ENCODE measurements around the gene MYOZ3.
A peak's percentile ranks its signal among the peaks of the same experiment; 100 is the strongest.

MYOZ3 gene

DNA sequence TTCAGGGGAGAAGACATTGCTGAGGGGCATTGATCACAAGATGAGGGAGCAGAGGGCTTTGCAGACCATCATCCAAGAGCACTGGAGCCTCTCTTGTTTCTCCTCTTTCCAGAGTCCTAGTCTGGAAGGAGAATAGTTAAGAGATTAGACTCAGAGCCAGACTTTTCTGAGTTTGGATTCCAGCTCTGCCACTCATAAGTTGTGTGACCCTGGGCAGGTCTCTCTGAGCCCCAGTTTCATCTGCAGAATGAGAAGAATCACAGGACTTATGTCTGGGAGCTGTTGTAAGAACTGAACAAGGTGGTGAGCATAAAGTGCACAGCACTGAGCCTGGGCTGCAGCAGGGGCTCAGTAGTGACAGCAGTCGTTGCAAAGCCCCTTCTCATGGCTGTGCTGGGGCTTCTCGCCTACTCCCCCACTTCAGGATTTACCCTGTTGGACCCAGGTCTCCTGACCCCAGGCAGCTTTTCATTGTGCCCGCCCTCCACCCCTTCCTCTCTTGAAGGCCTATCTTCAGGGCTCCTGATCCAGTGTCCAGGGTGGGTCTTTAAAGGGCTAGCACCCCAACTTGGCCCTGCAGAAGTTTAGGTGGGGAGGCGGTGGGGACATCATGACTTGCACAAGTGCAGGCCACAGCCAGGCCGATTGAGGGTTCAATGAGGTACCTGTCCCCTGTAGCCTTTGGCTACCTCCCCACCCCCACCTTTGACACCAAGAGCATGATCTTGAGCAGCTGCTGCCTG, 19.1 kb upstream of the MYOZ3 start:
- Histone ChIP-seq H3K4me3 (ENCODE audit: low read length in 2 of 2) (no peak overlapping the region), H3K9me3 (ENCODE audit: control insufficient read depth in 2 of 2, low read length in 2 of 2) (no peaks in the 10 kb centered on the region), H3K27ac (ENCODE audit: low read depth in 2 of 2, low read length in 2 of 2) (peak overlapping the region; percentile 49 to 58), H3K36me3 (ENCODE audit: control insufficient read depth in 2 of 2, insufficient read depth in 2 of 2, low read length in 2 of 2) (no peaks in the 10 kb centered on the region), H3K4me1 (ENCODE audit: control insufficient read depth in 2 of 2, insufficient read depth in 2 of 2, low read length in 2 of 2) (peaks cover 17 to 23% of the 10 kb centered on the region in 2 donors), H3K27me3 (ENCODE audit: control insufficient read depth in 2 of 2, insufficient read depth in 2 of 2, low read length in 2 of 2) (no peaks in the 10 kb centered on the region), H3K9ac (ENCODE audit: low read depth in 1 of 2, low read length in 2 of 2) (no peak overlapping the region)

DNA sequence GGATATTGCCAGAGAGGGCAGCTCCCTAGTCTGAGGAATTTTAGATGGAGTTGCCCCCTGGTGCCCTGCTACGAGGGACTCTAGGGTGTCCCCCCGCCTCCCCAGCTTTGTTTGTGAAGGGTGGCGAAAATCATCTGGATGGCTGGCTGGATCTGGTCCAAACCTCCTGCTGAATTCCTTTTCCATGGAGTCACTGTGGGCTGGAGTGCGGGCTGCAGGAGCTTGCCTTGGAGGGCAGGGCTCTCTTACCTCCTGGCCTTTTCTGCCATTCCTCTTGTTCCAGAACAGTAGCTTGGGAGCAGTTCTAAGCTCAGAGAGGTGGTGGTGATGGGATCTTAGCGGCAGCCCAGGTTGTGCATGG, 18.5 kb upstream of the MYOZ3 start:
- H3K9ac ChIP-seq (ENCODE audit: low read depth in 1 of 2, low read length in 2 of 2): peak overlapping the region in 1 of 2 donors; percentile 0
- H3K4me3 ChIP-seq (ENCODE audit: low read length in 2 of 2): no peak overlapping the region
- no peaks in the 10 kb centered on the region for H3K9me3 ChIP-seq (ENCODE audit: control insufficient read depth in 2 of 2, low read length in 2 of 2)
- peak overlapping the region; percentile 41 to 42 for H3K27ac ChIP-seq (ENCODE audit: low read depth in 2 of 2, low read length in 2 of 2)
- no peaks in the 10 kb centered on the region for H3K27me3 ChIP-seq (ENCODE audit: control insufficient read depth in 2 of 2, insufficient read depth in 2 of 2, low read length in 2 of 2)
- H3K4me1 ChIP-seq (ENCODE audit: control insufficient read depth in 2 of 2, insufficient read depth in 2 of 2, low read length in 2 of 2): peaks cover 17 to 23% of the 10 kb centered on the region in 2 donors
- H3K36me3 ChIP-seq (ENCODE audit: control insufficient read depth in 2 of 2, insufficient read depth in 2 of 2, low read length in 2 of 2): no peaks in the 10 kb centered on the region

DNA sequence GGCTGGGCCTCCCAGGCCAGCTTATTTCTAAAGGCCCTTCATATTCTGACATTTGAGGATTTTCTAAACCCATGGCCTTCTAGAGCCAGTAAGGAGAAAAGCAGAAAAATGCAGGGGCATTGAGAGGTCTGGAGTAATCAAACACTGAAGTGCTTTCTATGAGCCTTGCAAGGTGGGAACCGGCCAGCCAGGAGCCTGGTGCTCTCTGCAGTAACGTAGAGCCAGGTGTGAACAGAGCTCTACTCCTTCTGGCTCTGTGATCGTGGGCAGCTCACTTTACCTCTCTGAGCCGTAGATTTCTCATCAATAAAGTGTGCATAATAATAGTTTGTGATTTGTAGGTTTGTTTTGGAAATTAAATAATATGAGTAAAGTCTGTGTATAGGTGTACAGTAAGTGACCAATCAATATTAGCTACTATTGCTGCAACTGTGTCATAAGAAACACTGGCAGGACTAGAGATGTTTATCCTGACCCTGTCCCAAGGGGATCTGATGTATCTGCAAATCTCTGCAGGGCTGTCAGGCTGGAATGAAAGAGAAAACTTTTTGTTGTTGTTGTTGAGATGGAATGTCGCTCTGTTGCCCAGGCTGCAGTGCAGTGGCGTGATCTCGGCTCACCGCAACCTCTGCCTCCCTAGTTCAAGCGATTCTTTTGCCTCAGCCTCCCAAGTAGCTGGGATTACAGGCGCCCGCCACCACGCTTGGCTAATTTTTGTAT, 17.9 kb upstream of the MYOZ3 start:
- Histone ChIP-seq H3K4me3 (ENCODE audit: low read length in 2 of 2) (no peak overlapping the region), H3K27me3 (ENCODE audit: control insufficient read depth in 2 of 2, insufficient read depth in 2 of 2, low read length in 2 of 2) (no peaks in the 10 kb centered on the region), H3K4me1 (ENCODE audit: control insufficient read depth in 2 of 2, insufficient read depth in 2 of 2, low read length in 2 of 2) (peaks cover 17 to 23% of the 10 kb centered on the region in 2 donors), H3K9ac (ENCODE audit: low read depth in 1 of 2, low read length in 2 of 2) (peak overlapping the region in 1 of 2 donors; percentile 0), H3K9me3 (ENCODE audit: control insufficient read depth in 2 of 2, low read length in 2 of 2) (no peaks in the 10 kb centered on the region), H3K27ac (ENCODE audit: low read depth in 2 of 2, low read length in 2 of 2) (peak overlapping the region in 1 of 2 donors; percentile 41), H3K36me3 (ENCODE audit: control insufficient read depth in 2 of 2, insufficient read depth in 2 of 2, low read length in 2 of 2) (peaks cover 1% of the 10 kb centered on the region in 2 donors)

DNA sequence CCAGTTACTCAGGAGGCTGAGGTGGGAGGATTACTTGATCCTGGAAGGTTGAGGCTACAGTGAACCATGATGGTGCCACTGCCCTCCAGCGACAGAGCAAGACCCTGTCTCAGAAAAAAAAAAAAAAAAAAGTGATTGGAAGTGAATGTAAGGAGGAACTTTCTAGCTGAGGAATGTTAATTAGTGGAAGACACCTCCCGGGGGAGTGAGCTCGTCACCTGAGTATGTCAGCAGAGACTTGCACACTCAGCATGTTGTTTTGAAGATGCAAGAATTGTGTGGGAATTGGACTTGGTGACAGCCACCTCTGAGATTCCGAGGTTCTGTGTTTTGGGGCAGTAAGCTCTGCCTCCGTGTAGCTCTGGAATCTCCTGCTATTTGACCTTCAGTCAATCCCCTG, 17.0 kb upstream of the MYOZ3 start:
- H3K9me3 ChIP-seq (ENCODE audit: control insufficient read depth in 2 of 2, low read length in 2 of 2): no peaks in the 10 kb centered on the region
- peak overlapping the region in 1 of 2 donors; percentile 16 for H3K27ac ChIP-seq (ENCODE audit: low read depth in 2 of 2, low read length in 2 of 2)
- no peak overlapping the region for H3K4me3 ChIP-seq (ENCODE audit: low read length in 2 of 2)
- no peak overlapping the region for H3K9ac ChIP-seq (ENCODE audit: low read depth in 1 of 2, low read length in 2 of 2)
- peaks cover 6 to 7% of the 10 kb centered on the region in 2 donors for H3K36me3 ChIP-seq (ENCODE audit: control insufficient read depth in 2 of 2, insufficient read depth in 2 of 2, low read length in 2 of 2)
- H3K4me1 ChIP-seq (ENCODE audit: control insufficient read depth in 2 of 2, insufficient read depth in 2 of 2, low read length in 2 of 2): peaks cover 17 to 23% of the 10 kb centered on the region in 2 donors
- H3K27me3 ChIP-seq (ENCODE audit: control insufficient read depth in 2 of 2, insufficient read depth in 2 of 2, low read length in 2 of 2): no peaks in the 10 kb centered on the region

DNA sequence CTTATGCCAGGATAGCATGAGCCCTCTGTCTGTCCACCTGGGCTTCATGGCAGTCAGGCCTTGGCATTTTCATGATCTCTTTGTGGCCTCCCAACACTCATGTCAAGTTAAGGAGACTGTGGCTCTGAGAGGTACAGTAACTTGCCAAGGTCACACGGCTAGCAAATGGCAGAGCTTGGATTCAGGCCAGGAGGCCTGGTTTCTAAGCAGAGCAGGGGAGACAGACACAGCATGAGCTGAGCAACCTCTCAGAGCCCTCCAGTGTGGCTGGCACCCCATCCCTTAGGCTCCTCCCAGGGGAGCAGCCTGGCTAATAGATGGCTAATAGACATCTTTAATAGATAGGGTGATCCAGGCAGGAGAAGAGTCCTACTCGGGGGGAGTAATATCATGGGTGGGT, 16.5 kb upstream of the MYOZ3 start:
- H3K9me3 ChIP-seq (ENCODE audit: control insufficient read depth in 2 of 2, low read length in 2 of 2): no peaks in the 10 kb centered on the region
- no peak overlapping the region for H3K4me3 ChIP-seq (ENCODE audit: low read length in 2 of 2)
- peaks cover 6 to 11% of the 10 kb centered on the region in 2 donors for H3K36me3 ChIP-seq (ENCODE audit: control insufficient read depth in 2 of 2, insufficient read depth in 2 of 2, low read length in 2 of 2)
- H3K27me3 ChIP-seq (ENCODE audit: control insufficient read depth in 2 of 2, insufficient read depth in 2 of 2, low read length in 2 of 2): no peaks in the 10 kb centered on the region
- H3K4me1 ChIP-seq (ENCODE audit: control insufficient read depth in 2 of 2, insufficient read depth in 2 of 2, low read length in 2 of 2): peaks cover 17 to 23% of the 10 kb centered on the region in 2 donors
- peak overlapping the region in 1 of 2 donors; percentile 16 for H3K27ac ChIP-seq (ENCODE audit: low read depth in 2 of 2, low read length in 2 of 2)
- no peak overlapping the region for H3K9ac ChIP-seq (ENCODE audit: low read depth in 1 of 2, low read length in 2 of 2)

DNA sequence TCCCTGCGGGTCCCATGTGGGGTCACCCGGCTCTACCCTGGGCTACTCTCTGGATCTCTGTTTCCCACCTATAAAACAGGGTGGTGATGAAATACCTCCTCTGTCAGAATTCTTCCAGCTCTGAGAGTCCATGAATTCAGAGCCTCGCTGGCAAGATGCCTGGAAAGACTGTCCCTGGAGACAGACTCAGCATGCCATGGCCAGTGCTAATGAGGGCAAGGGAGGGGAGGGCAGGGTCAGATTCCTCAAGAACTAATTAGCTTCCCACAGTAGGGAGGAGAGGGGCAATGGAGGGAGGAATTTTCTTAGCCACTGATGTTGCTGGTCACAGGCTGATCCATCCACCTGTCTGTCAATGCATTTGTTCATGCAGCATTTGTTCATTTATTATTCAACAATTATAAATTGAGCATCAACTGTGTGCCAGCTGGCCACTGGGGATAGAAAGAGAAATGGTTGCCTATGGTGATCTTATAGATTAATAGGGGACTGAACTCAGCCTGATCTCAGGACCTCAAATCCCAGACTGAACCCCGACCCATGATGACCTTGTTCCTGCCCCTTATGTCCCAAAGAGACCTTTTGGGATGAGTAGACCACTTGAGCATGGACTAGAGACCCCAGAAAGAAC, 15.9 kb upstream of the MYOZ3 start:
- no peaks in the 10 kb centered on the region for H3K9me3 ChIP-seq (ENCODE audit: control insufficient read depth in 2 of 2, low read length in 2 of 2)
- peaks cover 7 to 14% of the 10 kb centered on the region in 2 donors for H3K36me3 ChIP-seq (ENCODE audit: control insufficient read depth in 2 of 2, insufficient read depth in 2 of 2, low read length in 2 of 2)
- peaks cover 17% of the 10 kb centered on the region in 2 donors for H3K4me1 ChIP-seq (ENCODE audit: control insufficient read depth in 2 of 2, insufficient read depth in 2 of 2, low read length in 2 of 2)
- H3K4me3 ChIP-seq (ENCODE audit: low read length in 2 of 2): no peak overlapping the region
- H3K9ac ChIP-seq (ENCODE audit: low read depth in 1 of 2, low read length in 2 of 2): no peak overlapping the region
- H3K27ac ChIP-seq (ENCODE audit: low read depth in 2 of 2, low read length in 2 of 2): no peak overlapping the region
- H3K27me3 ChIP-seq (ENCODE audit: control insufficient read depth in 2 of 2, insufficient read depth in 2 of 2, low read length in 2 of 2): no peaks in the 10 kb centered on the region

DNA sequence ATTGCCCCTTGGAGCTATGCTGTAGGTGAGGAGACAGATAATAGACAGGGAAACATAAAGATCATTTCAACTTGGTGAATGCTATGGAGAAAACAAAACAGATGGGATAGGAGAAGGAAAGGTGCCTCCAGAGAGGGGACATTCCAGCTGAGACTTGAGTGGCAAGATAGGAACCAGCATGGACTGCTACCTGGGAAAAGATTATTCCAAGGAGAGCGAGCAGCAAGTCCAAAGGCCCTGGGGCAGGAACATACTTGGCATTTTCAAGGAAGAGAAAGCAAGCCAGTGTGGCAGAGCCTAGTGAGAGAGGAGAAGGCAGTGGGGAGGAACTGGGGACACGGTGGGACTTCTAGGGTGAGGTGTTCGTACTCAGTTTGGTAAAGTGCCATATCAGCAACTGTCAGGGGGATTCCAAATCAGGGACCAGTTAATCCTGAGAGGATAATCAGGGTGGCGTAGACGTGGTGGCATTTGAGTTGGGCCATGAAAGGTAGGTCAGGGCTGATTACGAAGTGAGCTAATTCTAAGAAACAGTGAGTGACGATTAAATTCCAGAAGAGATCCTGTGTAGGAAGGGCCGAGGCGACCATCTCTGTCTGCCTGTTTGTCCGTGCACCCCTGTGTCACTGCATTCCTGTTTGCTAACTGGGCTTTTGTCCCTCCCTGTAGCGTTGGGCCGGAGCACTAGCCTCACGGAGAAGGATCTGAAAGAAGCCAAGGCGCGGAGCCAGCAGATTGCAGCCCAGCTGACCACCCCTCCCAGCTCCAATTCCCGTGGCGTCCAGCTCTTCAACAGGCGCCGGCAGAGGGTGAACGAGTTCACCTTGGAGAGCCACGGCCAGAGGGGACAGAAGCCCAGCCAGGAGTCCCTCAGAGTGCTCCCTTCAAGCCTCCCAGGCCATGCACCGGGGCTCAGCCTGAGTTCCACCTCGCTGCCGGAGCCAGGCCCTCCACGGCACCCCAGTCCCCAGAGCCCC, 13.5 kb upstream of the MYOZ3 start:
- Histone ChIP-seq H3K27ac (ENCODE audit: low read depth in 2 of 2, low read length in 2 of 2) (no peak overlapping the region), H3K4me3 (ENCODE audit: low read length in 2 of 2) (no peak overlapping the region), H3K27me3 (ENCODE audit: control insufficient read depth in 2 of 2, insufficient read depth in 2 of 2, low read length in 2 of 2) (no peaks in the 10 kb centered on the region), H3K9ac (ENCODE audit: low read depth in 1 of 2, low read length in 2 of 2) (no peak overlapping the region), H3K36me3 (ENCODE audit: control insufficient read depth in 2 of 2, insufficient read depth in 2 of 2, low read length in 2 of 2) (peaks cover 9 to 20% of the 10 kb centered on the region in 2 donors), H3K4me1 (ENCODE audit: control insufficient read depth in 2 of 2, insufficient read depth in 2 of 2, low read length in 2 of 2) (peaks cover 0 to 12% of the 10 kb centered on the region in 2 donors), H3K9me3 (ENCODE audit: control insufficient read depth in 2 of 2, low read length in 2 of 2) (no peaks in the 10 kb centered on the region)

DNA sequence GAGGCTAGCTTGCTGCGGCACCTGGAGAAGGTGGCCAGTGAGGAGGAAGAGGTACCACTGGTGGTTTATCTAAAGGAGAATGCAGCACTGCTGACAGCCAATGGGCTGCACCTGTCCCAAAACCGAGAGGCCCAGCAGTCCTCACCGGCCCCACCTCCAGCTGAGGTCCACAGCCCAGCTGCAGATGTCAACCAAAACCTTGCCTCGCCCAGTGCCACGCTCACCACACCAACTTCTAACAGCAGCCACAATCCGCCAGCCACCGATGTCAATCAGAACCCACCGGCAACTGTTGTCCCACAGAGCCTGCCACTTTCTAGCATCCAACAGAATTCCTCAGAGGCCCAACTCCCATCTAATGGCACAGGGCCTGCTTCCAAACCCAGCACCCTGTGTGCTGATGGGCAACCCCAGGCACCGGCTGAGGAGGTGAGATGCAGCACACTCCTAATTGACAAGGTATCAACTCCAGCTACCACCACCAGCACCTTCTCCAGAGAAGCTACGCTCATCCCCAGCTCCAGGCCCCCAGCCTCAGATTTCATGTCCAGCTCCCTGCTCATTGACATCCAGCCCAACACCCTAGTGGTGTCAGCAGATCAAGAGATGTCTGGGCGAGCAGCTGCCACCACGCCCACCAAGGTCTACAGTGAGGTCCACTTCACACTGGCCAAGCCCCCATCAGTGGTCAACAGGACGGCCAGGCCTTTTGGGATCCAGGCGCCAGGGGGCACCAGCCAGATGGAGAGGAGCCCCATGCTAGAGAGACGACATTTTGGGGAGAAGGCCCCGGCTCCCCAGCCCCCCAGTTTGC, 12.6 kb upstream of the MYOZ3 start:
- Histone ChIP-seq H3K9ac (ENCODE audit: low read depth in 1 of 2, low read length in 2 of 2) (no peak overlapping the region), H3K27ac (ENCODE audit: low read depth in 2 of 2, low read length in 2 of 2) (no peak overlapping the region), H3K4me3 (ENCODE audit: low read length in 2 of 2) (no peak overlapping the region), H3K4me1 (ENCODE audit: control insufficient read depth in 2 of 2, insufficient read depth in 2 of 2, low read length in 2 of 2) (peaks cover 2 to 9% of the 10 kb centered on the region in 2 donors), H3K36me3 (ENCODE audit: control insufficient read depth in 2 of 2, insufficient read depth in 2 of 2, low read length in 2 of 2) (peaks cover 9 to 23% of the 10 kb centered on the region in 2 donors), H3K9me3 (ENCODE audit: control insufficient read depth in 2 of 2, low read length in 2 of 2) (no peaks in the 10 kb centered on the region), H3K27me3 (ENCODE audit: control insufficient read depth in 2 of 2, insufficient read depth in 2 of 2, low read length in 2 of 2) (no peaks in the 10 kb centered on the region)

Measured in mucosa of rectum (tissue), 2 donors.